Right lobe of liver (tissue), 6 donors: ENCODE measurements around the gene KDM4C. TPM values are rescaled to one million over a fixed set of nuclear protein-coding genes. Genes with fewer than 3 reads are reported as not detected.

Source experiments
- ATAC-seq, 4 donors: fragments of 200-7000 bp; cut with Tn5 transposase; one replicate each; pipeline ENCODE4 v1.9.1; 2020; ENCODE audit warnings: mild to moderate bottlenecking in 4 of 4, moderate library complexity in 4 of 4
- DNase-seq, 3 donors: peaks; one replicate each; pipeline ENCODE4 v3.0.0-alpha.2; 2020
- H3K27ac ChIP-seq, 3 donors: fragments of 200-600 bp; one replicate each; pipeline ENCODE4 v1.8.0; 2022
- H3K27me3 ChIP-seq, 2 donors: fragments of 200-600 bp; one replicate each; pipeline ENCODE4 v1.8.0; 2022
- H3K36me3 ChIP-seq, 4 donors: fragments of 200-600 bp; sonication (generic) in 1 of 4; one replicate each; pipeline versions ENCODE4 v1.5.1 to v1.8.0; 2017 to 2022; ENCODE audit warnings: control low read depth in 1 of 4
- H3K4me1 ChIP-seq, 4 donors: fragments of 200-600 bp; sonication (generic) in 1 of 4; one replicate each; pipeline versions ENCODE4 v1.5.1 to v1.8.0; 2017 to 2022; ENCODE audit warnings: control low read depth in 1 of 4
- H3K4me3 ChIP-seq, 3 donors: fragments of 200-600 bp; one replicate each; pipeline ENCODE4 v1.8.0; 2022
- H3K9me3 ChIP-seq, 4 donors: fragments of 200-600 bp; sonication (generic) in 1 of 4; one replicate each; pipeline versions ENCODE4 v1.5.1 to v1.8.0; 2017 to 2022; ENCODE audit warnings: control low read depth in 1 of 4
- POLR2A ChIP-seq: fragments of 450-650 bp; IDR thresholded peaks from one replicate; pipeline ENCODE4 v1.6.1; 2017; ENCODE audit warnings: antibody characterized with exemption, mild to moderate bottlenecking
- WGBS: methylation state at CpG from one replicate; pipeline ENCODE4 v1.1.6; 2018; ENCODE audit warnings: low coverage, low lambda C conversion rate; ENCODE audit not compliant: insufficient coverage; ENCODE audit errors: missing lambda C conversion rate; 5-methylcytosine and 5-hydroxymethylcytosine counted together
- intact Hi-C, 2 donors: fragments of 100-400 bp; cut with DNase I; formaldehyde crosslinking; loops; one replicate each; pipeline versions ENCODE4 v1.11.2 to v1.14.1; 2022
- total RNA-seq, 6 experiments: library from RNA; depleted of rRNA in 2 of 6; stranded (reverse); fragments of >200 nt in 2 of 6; fragmentation: NEBNext Ultra II Directional in 3 of 6; extraction: Animal tissue kit (Norgen Biotek cat#: 25700) in 3 of 6; gene quantifications; one replicate each; pipeline versions ENCODE4 v1.1.0 to v1.2.4, GENCODE V29; 2016 to 2023
- TF ChIP-seq, protein P1 (sequence below), 4 donors: fragments of 200-600 bp in 3 of 4; fragments of 450-650 bp in 1 of 4; IDR thresholded peaks; one replicate each; pipeline versions ENCODE4 v1.5.1 to v1.8.0; 2016 to 2022; ENCODE audit warnings: antibody characterized with exemption in 4 of 4, mild to moderate bottlenecking in 2 of 4
- donor health status: DM: no; HTN: yes; CAD: no.
- donor health status: DM: no; HTN: no; CAD: no.
- donor health status: DM: no; HTN: no; CAD: no.
- donor health status: DM: no; HTN: yes; CAD: no.
- donor health status: DM: no; HTN: yes; CAD: no.

The KDM4C gene
- total RNA-seq, 6 experiments from 2014 or later: 14.1 to 20.9 (median 15.3) TPM

DNA sequence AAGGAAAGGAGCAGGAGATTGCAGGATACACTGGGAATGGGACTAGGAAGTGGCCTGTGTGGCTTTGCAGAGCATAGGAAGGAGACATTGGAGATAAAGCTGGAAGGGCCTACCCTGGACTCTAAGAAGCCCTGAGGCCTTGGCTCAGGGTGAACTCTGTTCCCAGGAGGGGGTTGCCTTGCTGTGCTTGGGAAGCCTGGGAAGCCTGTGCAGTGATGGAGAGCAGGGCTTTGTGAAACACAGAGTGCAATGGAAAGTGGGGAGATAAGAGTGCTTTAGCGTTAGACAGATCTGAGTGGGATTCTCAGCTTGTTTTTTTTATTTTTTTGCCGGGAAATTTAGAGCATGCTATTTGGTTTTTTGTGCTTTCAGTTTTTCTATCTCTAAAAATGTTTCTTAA, 437.8 kb downstream of the KDM4C start:
- Histone ChIP-seq H3K4me1 (no peaks in the 10 kb centered on the region), H3K27ac (no peak overlapping the region), H3K9me3 (no peaks in the 10 kb centered on the region), H3K27me3 (no peaks in the 10 kb centered on the region), H3K36me3 (no peaks in the 10 kb centered on the region), H3K4me3 (no peak overlapping the region)
- ATAC-seq (no peak), DNase-seq (no peak)
- 50% methylated on average over 2 of the region's 2 CpGs for WGBS
- no peak for TF ChIP-seq POLR2A
- TF ChIP-seq, protein P1, sequence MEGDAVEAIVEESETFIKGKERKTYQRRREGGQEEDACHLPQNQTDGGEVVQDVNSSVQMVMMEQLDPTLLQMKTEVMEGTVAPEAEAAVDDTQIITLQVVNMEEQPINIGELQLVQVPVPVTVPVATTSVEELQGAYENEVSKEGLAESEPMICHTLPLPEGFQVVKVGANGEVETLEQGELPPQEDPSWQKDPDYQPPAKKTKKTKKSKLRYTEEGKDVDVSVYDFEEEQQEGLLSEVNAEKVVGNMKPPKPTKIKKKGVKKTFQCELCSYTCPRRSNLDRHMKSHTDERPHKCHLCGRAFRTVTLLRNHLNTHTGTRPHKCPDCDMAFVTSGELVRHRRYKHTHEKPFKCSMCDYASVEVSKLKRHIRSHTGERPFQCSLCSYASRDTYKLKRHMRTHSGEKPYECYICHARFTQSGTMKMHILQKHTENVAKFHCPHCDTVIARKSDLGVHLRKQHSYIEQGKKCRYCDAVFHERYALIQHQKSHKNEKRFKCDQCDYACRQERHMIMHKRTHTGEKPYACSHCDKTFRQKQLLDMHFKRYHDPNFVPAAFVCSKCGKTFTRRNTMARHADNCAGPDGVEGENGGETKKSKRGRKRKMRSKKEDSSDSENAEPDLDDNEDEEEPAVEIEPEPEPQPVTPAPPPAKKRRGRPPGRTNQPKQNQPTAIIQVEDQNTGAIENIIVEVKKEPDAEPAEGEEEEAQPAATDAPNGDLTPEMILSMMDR (IDR thresholded peaks at IDR 0.05): no peak
- intact Hi-C loops: no loop called here

DNA sequence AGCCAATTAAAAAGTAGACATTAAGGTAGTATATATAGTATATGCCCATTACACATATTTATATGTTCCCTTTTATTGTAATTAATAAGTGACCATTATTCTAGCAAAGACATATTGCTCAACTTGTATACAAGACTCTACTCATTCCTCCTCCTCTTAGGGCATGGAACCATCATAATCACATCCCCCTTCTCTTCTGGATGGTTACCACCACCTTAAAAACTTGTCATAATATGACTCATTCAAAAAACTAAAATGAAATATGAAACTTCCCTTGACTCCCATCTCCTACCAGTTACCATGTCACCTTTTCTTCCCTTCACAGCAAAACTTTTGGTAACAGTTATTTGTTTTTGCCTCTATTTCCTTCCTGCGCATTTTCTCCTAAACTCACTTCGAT, 438.7 kb downstream of the KDM4C start:
- H3K27me3 ChIP-seq: no peaks in the 10 kb centered on the region
- TF ChIP-seq POLR2A: no peak
- TF ChIP-seq, protein P1 (IDR thresholded peaks at IDR 0.05): no peak
- H3K9me3 ChIP-seq: no peaks in the 10 kb centered on the region
- H3K36me3 ChIP-seq: no peaks in the 10 kb centered on the region
- intact Hi-C loops: no loop called here
- no peak overlapping the region for H3K27ac ChIP-seq
- ATAC-seq: no peak
- H3K4me1 ChIP-seq: no peaks in the 10 kb centered on the region
- H3K4me3 ChIP-seq: no peak overlapping the region
- DNase-seq: no peak
- 74% methylated on average over 2 of the region's 2 CpGs for WGBS

DNA sequence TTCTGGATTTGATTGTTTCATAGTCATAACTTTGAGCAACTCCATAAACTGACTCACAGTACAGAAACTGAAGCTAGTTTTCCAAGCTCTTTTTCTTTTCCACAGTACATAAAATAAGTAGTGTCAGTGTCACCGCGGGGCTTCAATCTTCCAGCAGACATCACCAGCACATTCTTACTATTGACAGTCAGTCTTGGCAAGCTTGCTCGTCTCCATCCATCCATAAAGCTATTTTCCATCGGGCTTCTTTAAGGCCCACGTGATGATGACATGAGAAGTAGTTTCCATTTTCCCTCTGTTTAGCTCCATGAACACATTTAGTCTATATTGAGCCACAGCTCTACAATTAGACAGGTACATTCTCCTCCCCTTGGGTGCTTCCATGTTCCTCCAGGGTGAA, 443.4 kb downstream of the KDM4C start:
- H3K36me3 ChIP-seq: no peaks in the 10 kb centered on the region
- H3K27me3 ChIP-seq: no peaks in the 10 kb centered on the region
- TF ChIP-seq POLR2A: no peak
- TF ChIP-seq, protein P1 (IDR thresholded peaks at IDR 0.05): no peak
- DNase-seq (no peak), ATAC-seq (no peak)
- 85% methylated on average over 5 of the region's 5 CpGs for WGBS
- intact Hi-C loops: no loop called here
- no peaks in the 10 kb centered on the region for H3K9me3 ChIP-seq
- no peak overlapping the region for H3K4me3 ChIP-seq
- H3K4me1 ChIP-seq: no peaks in the 10 kb centered on the region
- no peak overlapping the region for H3K27ac ChIP-seq

DNA sequence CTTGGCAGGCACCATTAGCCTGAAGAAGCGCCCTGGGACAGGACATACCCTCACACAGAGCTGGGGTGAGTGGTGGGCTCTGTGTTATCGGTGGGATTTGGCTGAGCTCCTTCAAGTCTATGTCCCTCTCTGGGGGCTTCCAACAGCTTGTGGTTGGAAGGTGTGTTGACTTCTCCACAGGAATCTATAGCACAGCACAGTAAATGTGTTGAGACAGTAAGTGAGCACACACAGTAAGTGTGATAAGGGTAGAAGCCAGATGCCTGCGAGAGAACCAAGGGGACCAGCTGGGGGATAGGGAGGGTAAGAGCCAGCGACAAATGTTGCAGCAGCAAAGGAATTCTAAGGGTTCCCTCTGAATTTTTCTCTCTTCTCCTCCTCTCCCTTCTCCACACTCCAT, 448.0 kb downstream of the KDM4C start:
- Histone ChIP-seq H3K36me3 (no peaks in the 10 kb centered on the region), H3K4me3 (no peak overlapping the region), H3K9me3 (no peaks in the 10 kb centered on the region), H3K27ac (no peak overlapping the region), H3K27me3 (no peaks in the 10 kb centered on the region), H3K4me1 (no peaks in the 10 kb centered on the region)
- WGBS: 38% methylated on average over 4 of the region's 4 CpGs
- intact Hi-C loops: no loop called here
- ATAC-seq (no peak), DNase-seq (no peak)
- no peak for TF ChIP-seq POLR2A
- TF ChIP-seq, protein P1 (IDR thresholded peaks at IDR 0.05): no peak

DNA sequence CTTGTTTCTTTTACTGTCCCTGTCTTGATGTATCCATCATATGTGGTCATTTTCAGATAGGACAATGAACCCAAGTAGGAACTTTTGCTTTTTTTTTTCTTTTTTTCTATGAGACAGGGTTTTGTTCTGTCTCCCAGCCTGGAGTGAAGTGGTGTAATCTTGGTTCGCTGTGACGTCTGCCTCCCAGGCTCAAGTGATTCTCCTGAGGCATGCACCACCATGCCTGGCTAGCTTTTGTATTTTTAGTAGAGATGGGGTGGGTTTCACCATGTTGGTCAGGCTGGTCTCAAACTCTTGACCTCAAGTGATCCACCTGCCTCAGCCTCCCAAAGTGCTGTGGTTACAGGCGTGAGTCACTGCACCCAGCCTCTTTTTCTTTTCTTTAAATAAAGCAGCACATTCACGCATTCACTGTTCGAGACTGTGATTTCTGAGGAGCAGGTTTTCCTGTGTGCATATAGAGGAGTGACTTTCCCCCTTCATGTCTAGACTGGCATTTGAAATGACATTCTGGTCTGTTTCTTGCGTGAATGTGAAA, 448.5 kb downstream of the KDM4C start:
- H3K4me3 ChIP-seq: no peak overlapping the region
- no peaks in the 10 kb centered on the region for H3K4me1 ChIP-seq
- ATAC-seq (no peak), DNase-seq (no peak)
- H3K36me3 ChIP-seq: no peaks in the 10 kb centered on the region
- TF ChIP-seq POLR2A: no peak
- TF ChIP-seq, protein P1 (IDR thresholded peaks at IDR 0.05): no peak
- 37% methylated on average over 6 of the region's 6 CpGs for WGBS
- no peaks in the 10 kb centered on the region for H3K27me3 ChIP-seq
- H3K27ac ChIP-seq: no peak overlapping the region
- H3K9me3 ChIP-seq: no peaks in the 10 kb centered on the region
- intact Hi-C loops: no loop called here
